GM12801 (cell line): ENCODE measurements around the gene MORF4L2.

ENCODE experiments used
- TF ChIP-seq, protein P1 (sequence below): IDR thresholded peaks from one replicate; pipeline ENCODE4 v1.5.1; 2011; ENCODE audit warnings: control low read depth; ENCODE audit not compliant: insufficient read length; ENCODE audit errors: extremely low read depth

MORF4L2 gene

DNA sequence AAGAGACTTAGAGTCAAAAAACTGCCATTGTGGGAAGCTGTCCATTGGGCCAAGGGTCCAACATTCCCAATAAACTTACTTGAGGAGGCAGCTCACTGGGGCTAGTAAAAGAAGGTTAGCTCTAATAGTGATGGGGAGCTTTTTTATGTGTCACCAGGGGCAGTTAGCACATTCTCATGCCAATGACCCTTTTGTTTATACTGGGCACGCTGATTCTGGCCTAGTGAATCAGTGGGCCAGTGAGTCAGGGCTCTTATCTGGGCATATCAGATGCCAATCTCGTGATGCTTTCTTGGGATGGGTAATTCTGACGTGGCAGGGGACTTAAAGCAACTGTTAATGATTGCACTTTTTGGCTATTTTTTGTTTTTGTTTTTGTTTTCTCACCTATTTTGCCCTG is 29.9 kb downstream of the MORF4L2 start:
- TF ChIP-seq, protein P1, sequence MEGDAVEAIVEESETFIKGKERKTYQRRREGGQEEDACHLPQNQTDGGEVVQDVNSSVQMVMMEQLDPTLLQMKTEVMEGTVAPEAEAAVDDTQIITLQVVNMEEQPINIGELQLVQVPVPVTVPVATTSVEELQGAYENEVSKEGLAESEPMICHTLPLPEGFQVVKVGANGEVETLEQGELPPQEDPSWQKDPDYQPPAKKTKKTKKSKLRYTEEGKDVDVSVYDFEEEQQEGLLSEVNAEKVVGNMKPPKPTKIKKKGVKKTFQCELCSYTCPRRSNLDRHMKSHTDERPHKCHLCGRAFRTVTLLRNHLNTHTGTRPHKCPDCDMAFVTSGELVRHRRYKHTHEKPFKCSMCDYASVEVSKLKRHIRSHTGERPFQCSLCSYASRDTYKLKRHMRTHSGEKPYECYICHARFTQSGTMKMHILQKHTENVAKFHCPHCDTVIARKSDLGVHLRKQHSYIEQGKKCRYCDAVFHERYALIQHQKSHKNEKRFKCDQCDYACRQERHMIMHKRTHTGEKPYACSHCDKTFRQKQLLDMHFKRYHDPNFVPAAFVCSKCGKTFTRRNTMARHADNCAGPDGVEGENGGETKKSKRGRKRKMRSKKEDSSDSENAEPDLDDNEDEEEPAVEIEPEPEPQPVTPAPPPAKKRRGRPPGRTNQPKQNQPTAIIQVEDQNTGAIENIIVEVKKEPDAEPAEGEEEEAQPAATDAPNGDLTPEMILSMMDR, result no peak

DNA sequence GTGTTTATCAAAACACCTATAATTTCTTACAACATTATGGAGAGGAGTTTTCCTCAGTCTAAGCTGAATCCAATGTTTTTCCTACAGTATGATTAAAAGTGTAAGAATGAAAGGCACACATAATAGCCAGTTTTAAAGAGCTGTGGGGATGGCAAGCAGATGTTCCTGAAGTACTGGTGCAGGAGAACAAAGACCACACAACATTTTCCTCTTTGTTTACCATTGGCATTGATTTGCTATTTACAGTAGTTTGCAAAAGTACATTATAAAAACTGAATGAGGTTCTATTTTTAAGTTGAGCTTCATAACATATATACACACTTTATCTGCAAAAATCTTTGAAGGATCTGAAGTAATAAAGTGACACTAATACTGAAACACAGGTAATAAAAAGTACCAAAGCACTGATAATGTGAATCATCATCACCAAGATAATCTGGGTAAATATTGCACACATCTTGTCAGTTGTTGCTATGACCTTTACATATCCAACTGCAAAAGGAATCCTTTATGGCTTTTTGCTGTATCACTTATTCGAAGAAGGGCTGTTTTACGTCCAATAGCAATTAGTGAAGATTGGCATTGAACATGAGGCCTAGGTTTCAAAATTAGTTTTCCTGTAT is 35.2 kb downstream of the MORF4L2 start:
- TF ChIP-seq, protein P1, result no peak

DNA sequence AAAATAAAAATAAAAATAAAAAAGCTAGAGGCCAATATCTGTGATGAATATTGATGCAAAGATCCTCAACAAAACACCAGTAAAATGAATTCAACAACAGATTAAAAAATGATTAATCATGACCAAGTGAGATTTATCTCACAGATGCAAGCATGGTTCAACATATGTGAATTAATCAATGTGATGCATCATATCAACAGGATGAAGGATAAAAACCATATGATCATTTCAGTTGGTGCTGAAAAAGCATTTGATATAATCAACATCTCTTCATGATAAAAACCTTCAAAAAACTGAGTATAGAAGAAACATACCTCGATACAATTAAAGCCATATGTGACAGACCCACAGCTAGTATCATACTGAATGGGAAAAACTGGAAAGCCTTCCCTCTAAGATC is 38.9 kb downstream of the MORF4L2 start:
- TF ChIP-seq, protein P1, result no peak

DNA sequence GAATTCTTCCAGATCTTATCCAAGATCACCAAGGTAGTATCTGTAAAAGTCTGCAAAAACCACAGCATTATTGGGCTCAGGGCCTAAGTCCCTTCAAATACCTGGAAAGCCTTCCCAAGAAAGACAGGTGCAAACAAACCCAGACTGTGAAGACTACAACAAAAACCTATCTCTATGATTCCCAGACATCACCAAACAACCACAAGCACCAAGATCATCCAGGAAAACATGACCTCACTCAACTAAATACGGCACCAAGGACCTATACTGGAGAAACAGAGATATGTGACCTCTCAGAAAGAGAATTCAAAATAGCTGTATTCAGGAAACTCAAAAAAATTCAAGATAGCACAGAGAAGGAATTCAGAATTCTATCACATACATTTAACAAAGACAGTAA is 42.4 kb downstream of the MORF4L2 start:
- TF ChIP-seq, protein P1, result no peak

DNA sequence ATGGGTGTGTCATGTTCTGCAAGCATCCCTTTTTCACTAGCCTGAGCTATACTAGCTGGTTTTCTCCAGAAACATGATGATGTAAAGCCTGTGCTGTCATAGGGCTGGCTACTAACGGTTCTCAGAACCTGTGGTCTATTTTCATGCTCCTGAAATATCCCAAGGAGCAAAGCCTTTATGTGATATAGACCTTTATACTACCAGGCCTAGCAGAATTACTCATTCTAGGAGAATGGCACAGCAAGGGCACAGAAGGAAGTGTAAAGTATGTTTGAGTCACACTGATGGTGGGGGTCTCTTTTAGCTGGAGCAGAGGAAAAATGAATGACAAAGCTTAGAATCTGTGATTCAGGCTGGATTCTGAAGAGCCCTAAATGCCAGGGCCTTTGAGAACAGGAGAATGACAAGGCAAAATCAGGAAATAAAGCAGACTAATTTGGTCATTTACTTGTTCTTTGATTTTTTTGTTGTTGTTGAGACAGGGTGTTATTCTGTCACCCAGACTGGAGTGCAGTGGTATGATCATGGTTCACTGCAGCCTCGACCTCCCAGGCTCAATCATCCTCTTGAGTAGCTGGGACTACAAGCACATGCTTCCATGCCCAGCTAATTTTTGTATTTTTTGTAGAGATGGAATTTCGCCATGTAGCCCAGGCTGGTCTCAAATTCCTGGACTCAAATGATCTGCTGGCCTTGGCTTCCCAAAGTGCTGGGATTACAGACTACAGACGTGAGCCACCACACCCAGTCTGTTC is 45.9 kb downstream of the MORF4L2 start:
- TF ChIP-seq, protein P1, result no peak

DNA sequence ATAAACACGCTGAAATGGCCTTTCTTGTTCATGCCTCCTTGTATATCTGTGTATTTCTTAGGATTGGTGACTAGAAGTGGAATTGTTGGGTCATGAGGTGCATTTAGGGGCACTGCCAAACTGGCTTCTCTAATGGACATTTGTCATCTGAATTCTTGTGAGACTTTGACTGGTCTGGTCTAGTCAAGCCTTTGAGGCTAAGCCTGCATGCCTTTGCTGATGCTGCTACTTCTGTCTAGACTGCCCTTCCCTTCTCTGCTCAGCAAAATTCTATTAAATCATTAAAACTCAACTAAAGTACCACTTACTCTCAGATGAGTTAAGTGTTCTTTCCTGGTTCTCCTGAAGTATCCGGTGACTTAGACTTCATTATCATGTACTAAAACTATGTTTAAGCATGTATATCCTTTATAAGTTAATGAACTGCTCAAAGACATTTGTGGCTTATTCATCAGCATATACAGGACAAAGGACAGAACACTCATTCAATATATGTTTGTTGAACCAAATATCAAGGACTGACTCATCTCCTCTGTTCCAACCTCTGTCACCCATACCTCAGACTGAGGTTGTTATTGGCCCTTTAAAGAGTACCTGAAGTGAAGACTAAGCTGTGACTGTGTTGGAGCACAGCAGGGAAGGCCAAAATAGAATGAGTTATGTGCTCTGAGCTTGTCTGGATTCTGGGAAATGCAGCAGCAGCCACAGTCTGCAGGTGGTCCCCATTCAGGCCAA is 48.7 kb downstream of the MORF4L2 start:
- TF ChIP-seq, protein P1, result no peak

DNA sequence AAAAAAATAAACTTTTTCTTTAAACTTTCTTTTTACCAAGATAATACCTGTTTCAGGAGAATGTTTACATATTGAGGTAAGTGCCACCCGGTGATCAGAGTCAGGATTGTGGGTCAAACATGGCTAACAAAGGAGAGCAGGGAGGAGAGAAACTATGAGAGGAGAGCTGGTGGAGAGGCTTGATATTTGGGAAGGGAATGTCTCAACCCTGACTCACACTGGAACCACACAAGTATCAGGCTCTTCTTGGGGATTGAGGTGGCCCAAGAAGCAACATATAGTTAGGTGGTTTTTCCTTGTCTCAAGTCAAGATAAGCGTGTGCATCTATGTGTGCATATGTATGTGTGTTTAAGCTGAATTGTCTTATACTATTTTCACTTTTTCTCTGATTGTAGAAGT is 51.1 kb downstream of the MORF4L2 start:
- TF ChIP-seq, protein P1, result no peak
